HL-60 (cell line): ENCODE data around the gene TGFB3.

Experiments used
- DNase-seq, 2 experiments: peaks; one replicate each; pipeline ENCODE4 v3.0.0-alpha.2; 2010 to 2020; ENCODE audit warnings: low read depth in 1 of 2, low spot score in 1 of 2
- H3K27ac ChIP-seq: fragments of 250-450 bp; sonication (Bioruptor Pico); replicated peaks from 2 replicates; pipeline ENCODE4 v1.5.1; 2020; ENCODE audit warnings: mild to moderate bottlenecking, moderate library complexity
- H3K27me3 ChIP-seq: fragments of 250-450 bp; sonication (Bioruptor Pico); 2 replicates; pipeline ENCODE4 v1.5.1; 2021; ENCODE audit warnings: mild to moderate bottlenecking, moderate library complexity; ENCODE audit not compliant: insufficient read depth, poor library complexity, severe bottlenecking
- H3K4me3 ChIP-seq: replicated peaks from 2 replicates; pipeline ENCODE4 v1.5.1; 2011; ENCODE audit warnings: mild to moderate bottlenecking, control low read depth, low read length; ENCODE audit not compliant: insufficient read depth
- GABPA ChIP-seq: IDR thresholded peaks from 2 replicates; pipeline ENCODE4 v1.6.1; 2012; ENCODE audit warnings: low read depth
- POLR2AphosphoS5 ChIP-seq: IDR thresholded peaks from 2 replicates; pipeline ENCODE4 v1.6.1; 2012; ENCODE audit warnings: low read depth
- SPI1 ChIP-seq: IDR thresholded peaks from 2 replicates; pipeline ENCODE4 v1.6.1; 2012; ENCODE audit warnings: low read depth, mild to moderate bottlenecking, borderline replicate concordance
- TF ChIP-seq, protein P1 (sequence below): IDR thresholded peaks from one replicate; pipeline ENCODE4 v1.5.1; 2011; ENCODE audit warnings: low read length, control low read depth, inconsistent platforms; ENCODE audit not compliant: insufficient read depth
- TF ChIP-seq, protein P2 (sequence below): IDR thresholded peaks from 2 replicates; pipeline ENCODE4 v1.6.1; 2012; ENCODE audit warnings: low read depth; ENCODE audit not compliant: insufficient replicate concordance

The TGFB3 gene

DNA sequence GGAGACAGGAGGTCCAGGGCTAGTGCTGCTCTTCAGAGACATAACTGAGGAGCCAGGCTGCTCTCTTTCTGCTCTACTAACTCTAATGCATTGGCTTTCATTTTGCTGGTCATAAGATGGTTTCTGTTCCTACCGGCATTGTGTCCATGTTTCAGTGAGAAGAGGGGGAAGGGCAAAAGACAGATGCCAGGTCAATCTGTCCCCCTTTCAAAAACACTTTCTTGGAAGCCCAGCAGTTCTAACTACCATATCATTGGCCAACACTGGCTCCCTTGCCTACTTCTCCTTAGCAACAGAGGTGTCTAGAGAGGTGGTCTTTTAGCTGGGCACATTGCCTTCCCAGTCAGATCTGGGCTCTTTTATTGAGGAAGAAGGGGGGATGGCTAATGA, 63.9 kb downstream of the TGFB3 start:
- no peak for DNase-seq
- no peak overlapping the region for H3K27ac ChIP-seq
- no peaks in the 10 kb centered on the region for H3K27me3 ChIP-seq
- TF ChIP-seq, protein P1, sequence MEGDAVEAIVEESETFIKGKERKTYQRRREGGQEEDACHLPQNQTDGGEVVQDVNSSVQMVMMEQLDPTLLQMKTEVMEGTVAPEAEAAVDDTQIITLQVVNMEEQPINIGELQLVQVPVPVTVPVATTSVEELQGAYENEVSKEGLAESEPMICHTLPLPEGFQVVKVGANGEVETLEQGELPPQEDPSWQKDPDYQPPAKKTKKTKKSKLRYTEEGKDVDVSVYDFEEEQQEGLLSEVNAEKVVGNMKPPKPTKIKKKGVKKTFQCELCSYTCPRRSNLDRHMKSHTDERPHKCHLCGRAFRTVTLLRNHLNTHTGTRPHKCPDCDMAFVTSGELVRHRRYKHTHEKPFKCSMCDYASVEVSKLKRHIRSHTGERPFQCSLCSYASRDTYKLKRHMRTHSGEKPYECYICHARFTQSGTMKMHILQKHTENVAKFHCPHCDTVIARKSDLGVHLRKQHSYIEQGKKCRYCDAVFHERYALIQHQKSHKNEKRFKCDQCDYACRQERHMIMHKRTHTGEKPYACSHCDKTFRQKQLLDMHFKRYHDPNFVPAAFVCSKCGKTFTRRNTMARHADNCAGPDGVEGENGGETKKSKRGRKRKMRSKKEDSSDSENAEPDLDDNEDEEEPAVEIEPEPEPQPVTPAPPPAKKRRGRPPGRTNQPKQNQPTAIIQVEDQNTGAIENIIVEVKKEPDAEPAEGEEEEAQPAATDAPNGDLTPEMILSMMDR, result no peak
- no peak for TF ChIP-seq SPI1
- no peak overlapping the region for H3K4me3 ChIP-seq

DNA sequence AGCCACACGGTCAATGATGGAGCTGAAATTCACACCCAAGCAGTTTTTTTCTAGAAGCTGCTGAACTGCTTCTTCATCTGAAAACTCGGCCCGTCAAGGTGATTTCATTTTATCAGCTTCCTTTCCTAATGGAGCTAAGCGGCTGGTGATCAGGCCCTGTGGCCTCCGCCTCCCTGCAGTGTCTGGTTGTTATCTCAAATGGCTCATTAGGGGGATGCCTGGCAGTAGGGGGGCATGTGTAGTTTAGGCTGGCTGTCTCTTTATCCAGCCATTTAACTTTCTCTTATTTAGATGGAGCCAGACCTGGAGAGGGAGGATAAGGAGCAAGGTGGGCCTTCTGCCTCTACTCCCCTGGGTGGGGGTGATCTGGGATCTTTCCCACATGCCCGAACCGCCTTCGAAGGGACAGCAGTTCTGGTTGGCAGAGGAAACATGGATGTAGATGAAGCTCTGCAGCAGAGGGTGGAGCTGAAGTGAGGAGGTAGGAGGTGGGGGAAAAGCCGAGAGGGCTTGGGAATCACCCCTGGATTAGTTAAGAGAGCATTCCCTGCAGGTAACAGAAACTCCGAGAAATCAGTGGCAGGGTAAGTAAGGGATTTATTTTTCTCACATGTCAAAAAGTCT, 64.4 kb downstream of the TGFB3 start:
- Histone ChIP-seq H3K4me3 (no peak overlapping the region), H3K27me3 (no peaks in the 10 kb centered on the region), H3K27ac (no peak overlapping the region)
- TF ChIP-seq, protein P2, sequence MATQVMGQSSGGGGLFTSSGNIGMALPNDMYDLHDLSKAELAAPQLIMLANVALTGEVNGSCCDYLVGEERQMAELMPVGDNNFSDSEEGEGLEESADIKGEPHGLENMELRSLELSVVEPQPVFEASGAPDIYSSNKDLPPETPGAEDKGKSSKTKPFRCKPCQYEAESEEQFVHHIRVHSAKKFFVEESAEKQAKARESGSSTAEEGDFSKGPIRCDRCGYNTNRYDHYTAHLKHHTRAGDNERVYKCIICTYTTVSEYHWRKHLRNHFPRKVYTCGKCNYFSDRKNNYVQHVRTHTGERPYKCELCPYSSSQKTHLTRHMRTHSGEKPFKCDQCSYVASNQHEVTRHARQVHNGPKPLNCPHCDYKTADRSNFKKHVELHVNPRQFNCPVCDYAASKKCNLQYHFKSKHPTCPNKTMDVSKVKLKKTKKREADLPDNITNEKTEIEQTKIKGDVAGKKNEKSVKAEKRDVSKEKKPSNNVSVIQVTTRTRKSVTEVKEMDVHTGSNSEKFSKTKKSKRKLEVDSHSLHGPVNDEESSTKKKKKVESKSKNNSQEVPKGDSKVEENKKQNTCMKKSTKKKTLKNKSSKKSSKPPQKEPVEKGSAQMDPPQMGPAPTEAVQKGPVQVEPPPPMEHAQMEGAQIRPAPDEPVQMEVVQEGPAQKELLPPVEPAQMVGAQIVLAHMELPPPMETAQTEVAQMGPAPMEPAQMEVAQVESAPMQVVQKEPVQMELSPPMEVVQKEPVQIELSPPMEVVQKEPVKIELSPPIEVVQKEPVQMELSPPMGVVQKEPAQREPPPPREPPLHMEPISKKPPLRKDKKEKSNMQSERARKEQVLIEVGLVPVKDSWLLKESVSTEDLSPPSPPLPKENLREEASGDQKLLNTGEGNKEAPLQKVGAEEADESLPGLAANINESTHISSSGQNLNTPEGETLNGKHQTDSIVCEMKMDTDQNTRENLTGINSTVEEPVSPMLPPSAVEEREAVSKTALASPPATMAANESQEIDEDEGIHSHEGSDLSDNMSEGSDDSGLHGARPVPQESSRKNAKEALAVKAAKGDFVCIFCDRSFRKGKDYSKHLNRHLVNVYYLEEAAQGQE, result no peak
- TF ChIP-seq, protein P1, result no peak
- no peak for TF ChIP-seq SPI1
- no peak for TF ChIP-seq POLR2AphosphoS5
- TF ChIP-seq GABPA, result no peak
- DNase-seq, result no peak

DNA sequence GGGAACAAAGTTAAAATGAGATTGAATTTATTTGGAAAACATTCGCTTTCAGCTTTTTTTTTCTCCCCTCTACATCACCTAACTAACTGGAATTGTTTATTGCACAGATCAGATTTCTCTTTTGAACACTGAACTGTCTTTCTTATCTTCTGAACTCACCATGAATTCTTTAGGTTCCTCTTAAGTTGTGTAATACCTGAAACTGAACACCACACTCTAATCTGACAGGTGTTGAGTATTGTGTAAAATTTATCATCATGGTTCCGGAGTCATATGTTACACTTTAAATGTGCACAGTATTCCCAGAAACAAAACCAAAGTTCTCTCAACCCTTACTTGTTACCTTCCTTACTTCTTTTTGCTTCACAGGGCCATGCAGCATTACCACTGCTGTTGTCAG, 66.8 kb downstream of the TGFB3 start:
- Histone ChIP-seq H3K27me3 (no peaks in the 10 kb centered on the region), H3K27ac (no peak overlapping the region), H3K4me3 (no peak overlapping the region)
- TF ChIP-seq, protein P1, result no peak
- TF ChIP-seq GABPA (no peak), POLR2AphosphoS5 (no peak), SPI1 (no peak)
- TF ChIP-seq, protein P2, result no peak
- DNase-seq, result no peak

DNA sequence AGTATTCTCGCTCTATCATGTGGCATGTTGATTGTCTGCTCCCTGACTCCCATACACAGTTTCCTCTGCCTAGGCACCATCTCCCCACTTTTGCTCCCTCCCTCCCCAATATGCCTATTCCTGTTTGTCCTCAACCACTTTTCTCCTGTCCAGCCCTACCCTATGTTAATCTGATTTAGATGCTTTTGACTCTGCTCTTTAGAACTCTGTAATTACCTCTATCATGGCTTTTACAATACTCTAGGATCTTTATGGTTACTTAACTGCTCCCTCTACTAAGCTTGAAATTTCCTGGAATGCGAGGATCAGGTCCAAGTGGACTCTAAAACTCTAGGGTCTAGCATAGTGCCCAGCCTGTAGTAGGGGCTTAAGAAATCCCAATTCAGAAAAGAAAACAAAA, 68.6 kb downstream of the TGFB3 start:
- Histone ChIP-seq H3K4me3 (no peak overlapping the region), H3K27ac (no peak overlapping the region), H3K27me3 (no peaks in the 10 kb centered on the region)
- TF ChIP-seq, protein P1, result no peak
- TF ChIP-seq, protein P2, result no peak
- no peak for TF ChIP-seq POLR2AphosphoS5
- TF ChIP-seq GABPA, result no peak
- TF ChIP-seq SPI1, result no peak
- DNase-seq, result no peak
